HG03139 (cell line): Measurements from ENCODE around the gene ZNF507.

Experiments
- ATAC-seq: cut with Tn5 transposase; IDR thresholded peaks from one replicate; pipeline ENCODE4 v1.9.1; 2021; ENCODE audit not compliant: unreplicated experiment

The ZNF507 gene

DNA sequence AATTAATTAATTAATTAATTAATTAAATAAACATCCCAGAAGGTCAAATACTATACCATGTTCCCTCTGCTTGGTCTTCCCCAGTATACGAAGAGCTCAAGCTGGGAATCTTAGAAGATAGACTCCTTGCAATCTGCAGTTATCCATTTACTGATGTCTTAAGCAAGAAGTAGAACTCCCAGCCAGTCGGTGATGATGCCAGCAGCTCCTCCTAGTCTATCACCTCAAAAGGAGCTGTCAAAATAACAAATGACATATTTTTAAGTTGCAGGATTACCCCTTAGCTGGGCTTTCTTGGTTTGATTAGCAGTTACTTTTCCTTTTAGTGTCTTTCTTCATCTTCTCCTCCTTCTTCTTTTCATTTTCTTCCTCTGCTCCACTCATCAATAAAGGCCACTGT is 6.0 kb upstream of the ZNF507 start:
- no peak for ATAC-seq

DNA sequence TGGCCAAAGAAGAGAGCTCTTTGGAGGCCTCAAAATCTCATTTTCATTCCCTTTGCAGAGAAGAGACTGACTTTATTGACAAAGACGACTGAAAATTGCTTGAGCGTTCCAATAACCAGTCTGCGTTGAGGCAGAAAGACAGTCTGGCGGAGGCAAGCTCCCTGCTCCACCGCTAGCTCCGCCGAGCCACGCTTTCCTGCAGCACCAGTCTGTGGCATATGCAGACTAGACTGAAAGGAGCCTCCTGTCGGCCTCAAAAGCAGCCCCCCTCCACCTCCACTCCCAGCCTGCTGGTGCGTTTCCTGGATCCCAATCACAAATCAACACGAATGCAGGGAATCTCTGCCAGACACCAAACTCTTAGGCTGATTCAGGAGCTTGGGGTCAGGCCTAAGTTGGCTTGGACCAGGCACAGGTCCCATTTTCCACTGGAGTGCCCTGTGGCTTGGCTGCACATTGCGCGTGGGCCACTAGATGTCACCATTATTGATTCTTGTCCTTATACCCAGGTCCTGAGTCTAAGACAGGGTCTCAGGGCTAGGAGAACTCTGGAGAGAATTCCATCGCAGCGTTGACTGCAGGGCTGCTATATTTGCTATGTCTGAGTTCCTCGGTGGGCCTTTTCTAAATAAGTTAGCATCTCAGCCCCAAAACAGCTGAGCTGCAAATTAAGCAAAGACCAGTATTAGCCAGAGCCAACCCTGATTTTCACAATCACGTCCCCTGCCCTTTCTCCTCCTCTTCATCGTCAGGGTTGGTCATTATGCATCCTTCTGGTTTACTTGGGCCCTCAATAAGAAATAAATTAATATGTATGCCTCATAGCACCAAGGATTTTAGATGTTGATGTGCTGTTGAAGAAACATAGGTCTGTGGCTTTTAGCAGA is 5.2 kb upstream of the ZNF507 start:
- ATAC-seq, result no peak

DNA sequence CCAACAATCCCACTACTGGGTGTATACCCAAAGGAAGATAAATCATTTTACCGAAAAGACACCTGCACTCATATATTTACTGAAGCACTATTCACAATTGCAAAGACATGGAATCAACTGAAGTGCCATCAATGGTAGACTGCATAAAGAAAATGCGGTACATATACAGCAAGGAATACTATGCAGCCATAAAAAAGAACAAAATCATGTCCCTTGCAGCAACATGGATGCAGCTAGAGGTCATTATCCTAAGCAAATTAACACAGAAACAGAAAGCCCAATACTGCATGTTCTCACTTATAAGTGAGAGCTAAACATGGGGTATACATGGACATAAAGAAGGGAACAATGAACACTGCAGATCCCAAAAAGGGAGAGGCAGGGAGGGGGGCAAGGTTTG is 2.7 kb upstream of the ZNF507 start:
- ATAC-seq, result no peak

DNA sequence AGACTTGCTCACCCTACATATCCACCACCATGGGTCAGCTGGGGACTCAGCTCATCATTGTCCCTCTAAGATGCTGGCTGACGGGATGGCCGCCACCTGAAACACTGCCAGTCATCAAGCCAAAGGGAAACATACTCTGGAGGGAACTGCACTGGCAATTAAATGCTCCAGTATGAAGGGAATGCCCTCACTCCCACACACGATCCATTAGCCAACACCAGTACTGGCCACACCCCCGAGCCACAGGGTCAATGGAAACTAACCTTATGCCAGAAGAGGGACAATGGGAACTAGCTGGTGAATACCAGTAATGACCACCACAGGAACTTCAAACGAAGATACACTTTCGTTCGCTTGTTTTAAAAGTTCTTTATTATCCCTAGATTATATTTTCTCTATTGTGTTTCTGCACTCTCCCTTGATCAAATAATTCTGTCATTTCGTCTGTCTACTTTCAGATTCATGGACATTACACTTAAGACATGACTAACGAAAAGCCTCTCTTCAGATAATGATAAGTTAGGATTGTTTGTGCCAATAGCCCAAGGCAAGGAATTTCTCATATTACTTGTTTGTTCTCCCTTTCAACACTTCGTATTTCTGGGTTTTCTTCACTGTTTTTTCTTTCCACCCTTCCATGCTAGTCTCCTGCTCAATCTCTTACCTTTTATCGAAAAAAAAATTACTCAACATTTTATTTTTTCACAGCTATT is 1.7 kb upstream of the ZNF507 start:
- ATAC-seq, result no peak

DNA sequence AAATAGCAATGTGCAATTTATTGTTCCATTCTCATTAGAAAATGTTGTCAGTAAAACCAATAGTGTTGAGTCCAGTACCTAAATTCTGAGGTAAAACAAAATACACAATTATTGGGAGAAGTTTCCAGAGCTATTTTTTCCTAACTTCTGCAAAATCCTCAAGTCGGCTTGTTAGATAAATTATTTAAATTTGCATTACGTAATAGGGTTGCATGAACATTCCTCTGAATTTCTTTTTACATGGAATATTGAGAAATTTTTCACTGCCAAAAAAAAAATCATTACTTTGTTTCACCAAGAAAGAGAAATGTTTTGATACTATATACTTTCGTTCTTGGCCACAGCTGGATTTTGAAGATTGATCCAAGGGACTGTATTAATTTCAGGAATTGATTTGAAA is 1.5 kb downstream of the ZNF507 start:
- no peak for ATAC-seq

DNA sequence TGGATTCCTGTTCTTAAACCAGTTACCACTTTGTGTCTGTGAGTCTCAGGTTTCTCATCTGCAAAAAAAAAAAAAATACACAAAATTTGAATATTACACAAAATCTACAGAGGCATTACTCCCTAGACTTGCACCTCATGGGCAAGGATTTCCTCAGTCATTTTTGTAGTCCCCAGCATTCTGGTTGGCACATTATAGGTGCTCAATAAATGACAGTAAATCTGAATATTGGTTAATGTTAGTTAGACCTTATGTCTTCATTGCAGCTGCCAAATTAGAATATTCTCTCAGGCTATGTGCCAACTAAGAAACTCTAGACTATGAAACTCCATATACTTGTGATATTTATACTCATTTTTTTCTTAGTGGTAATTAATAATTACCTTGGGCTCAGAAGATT is 2.2 kb downstream of the ZNF507 start:
- no peak for ATAC-seq

DNA sequence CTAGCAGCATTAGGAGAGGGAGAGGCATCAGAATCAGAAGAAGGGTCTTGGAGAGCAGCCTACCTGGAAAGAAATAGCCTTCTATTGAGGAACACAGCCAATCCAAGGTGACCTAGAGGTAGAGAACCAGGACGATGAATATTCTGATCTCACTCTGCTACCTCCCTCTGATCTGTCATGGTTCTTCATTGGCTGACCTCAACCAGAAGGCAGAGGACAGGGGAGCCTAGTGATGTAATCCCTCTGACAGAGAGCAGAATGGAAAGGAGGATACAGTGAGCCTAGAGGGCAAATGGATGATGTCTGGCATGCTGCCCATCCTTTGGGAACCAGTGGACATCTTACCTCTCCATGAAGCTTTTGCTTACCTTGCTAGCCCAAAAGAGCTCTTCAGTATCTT is 3.6 kb downstream of the ZNF507 start:
- ATAC-seq, result no peak

DNA sequence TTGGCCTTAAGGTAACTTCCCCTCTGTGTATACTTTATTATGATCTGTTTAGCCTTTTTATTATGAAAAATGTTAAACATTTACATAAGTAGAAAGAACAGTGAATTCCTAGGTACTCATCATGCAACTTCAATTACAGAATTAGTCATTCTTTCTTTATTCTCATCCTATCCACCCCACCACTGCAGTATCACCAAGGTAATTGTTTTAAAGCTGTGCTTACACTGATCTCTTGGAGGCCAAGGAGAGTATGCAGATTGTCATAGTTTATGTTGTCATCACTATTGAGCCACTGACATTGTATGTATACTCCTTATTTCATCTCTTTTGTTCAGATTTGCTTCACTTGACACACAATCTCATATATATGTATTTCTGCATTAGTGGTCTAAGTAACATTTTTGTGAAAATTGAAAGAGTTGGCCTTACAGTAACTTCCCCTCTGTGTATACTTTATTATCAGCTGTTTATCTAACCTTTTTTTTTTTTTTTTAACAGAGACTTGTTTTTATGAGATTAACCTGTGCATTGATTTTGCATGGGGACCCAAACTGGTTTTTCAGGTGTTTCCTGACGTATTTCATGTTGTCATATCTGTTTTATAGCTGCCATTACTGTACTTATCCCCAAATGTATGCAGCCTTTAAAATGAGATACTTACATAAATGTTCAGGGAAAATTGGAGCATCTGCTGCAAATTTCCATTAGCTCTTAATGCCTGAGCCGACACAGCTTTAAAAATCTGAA is 4.5 kb downstream of the ZNF507 start:
- no peak for ATAC-seq

DNA sequence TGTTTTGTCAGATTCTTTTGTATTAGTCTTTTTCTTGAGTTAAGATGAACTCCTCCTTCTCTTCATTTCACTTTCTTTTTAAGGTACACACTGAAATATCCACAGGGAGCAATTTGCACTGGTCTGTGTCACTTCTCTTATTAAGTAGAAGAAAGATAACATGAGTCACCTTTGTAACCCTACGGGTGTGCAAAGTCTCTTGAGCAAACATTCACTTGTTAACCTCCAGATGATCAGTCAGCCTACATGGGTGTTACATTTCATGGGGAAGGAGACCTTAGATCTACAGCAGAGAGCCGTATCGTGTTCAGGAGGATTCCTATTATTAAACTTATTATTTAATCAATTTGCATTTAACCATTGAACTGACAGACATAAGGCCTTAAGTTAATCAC is 5.1 kb downstream of the ZNF507 start:
- ATAC-seq, result no peak

DNA sequence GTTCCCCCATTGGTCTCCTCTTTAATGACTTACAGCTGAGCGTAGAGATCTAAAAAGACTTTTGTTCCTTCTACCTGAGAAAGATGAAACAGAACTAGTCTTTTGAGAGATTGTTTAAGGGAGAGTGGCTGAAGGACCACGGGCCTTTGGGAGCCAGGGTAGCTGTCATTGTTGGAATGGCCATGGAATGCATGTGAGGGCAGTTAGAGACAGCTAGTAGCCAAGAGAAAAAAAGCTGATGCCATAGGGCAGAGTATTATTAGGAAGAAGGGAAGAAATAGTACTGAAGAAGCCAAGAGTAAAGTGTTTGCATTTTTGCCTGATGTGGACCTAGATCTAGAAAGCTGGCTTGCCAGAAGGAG is 5.6 kb downstream of the ZNF507 start:
- ATAC-seq, result no peak

DNA sequence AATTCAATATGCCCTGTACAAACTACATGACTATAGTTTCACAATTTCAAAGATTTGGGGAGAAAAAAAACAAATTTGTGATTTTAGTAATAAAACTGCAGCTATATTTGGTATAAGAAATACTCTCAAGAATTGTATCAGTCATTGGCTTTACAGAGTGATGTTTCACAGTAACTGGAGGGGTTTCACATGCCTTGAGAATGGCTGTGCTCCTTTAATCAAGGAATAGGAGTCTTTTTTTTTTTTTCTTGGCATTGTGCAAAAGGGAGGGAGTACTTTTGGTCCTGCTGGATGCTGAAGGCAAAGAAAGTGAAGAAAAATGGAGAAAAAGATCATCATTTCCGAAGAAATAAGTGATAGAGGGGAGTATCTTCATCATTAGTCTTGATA is 6.8 kb downstream of the ZNF507 start:
- no peak for ATAC-seq

DNA sequence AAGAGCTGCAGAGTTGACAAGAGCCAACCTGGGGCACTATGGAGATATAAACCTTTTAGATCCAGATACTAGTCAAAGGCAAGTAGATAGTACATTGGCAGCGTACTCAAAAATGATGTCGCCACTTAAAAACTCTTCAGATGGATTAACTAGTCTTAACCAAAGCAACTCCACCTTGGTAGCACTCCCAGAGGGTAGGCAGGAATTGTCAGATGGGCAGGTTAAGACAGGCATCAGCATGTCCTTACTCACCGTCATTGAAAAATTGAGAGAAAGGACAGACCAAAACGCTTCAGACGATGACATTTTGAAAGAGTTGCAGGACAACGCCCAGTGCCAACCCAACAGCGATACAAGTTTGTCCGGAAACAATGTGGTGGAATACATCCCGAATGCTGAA is 8.9 kb downstream of the ZNF507 start:
- ATAC-seq, result no peak

DNA sequence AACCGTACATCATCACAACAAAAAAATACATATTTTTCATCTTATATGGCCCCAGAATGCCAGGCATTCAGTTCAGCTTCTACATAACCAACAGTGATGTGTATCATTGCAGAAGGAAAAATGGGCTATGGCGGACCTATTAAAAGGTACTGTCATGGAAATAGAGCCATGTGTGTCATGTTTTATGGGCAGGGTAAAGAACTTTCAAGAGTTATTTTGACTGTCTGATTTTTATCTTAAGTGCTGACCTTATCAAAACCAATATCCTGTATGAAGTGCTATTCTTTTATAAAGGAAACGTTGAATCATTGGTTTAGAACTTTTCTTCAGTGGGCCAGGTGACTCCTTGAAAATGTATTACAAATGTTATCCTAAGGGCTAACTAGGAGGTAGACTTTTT is 9.9 kb downstream of the ZNF507 start:
- no peak for ATAC-seq

DNA sequence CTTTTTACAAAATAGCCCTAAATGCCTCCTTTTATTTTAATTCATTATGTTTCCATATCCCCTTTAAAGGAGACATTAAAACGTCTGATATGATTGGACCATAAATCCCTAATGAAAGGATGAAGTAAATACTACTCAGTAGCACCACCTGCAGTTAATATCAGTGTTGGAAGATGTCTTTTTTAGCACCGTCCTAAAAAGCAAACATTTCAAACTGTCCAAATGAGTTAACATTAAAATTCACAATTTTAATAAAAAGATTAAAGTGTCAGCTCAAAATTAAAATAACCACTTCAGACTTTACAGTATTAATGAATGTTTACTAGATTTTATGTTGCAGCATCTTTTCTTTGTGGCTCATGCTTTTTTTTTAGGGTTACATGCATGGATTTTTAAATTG is 12.3 kb downstream of the ZNF507 start:
- no peak for ATAC-seq

DNA sequence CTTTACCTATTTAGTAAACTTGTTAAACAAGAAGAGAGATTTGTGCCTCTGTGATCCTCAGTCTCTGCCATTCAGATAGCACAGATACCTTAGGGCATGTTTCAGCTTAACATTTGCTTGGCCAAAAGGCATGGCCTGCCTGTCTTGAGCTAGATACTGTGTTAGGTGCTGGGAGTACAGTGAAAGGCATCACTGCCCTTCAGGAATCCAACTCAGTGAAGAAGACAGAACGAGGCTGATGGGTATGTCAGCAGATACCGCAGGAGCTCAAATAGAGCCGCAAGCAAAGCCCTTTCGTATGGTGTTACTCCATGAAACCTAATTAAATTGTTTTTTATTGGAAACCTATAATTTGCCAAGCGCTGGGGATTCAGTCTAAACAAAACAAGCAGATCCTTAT is 12.9 kb downstream of the ZNF507 start:
- no peak for ATAC-seq

DNA sequence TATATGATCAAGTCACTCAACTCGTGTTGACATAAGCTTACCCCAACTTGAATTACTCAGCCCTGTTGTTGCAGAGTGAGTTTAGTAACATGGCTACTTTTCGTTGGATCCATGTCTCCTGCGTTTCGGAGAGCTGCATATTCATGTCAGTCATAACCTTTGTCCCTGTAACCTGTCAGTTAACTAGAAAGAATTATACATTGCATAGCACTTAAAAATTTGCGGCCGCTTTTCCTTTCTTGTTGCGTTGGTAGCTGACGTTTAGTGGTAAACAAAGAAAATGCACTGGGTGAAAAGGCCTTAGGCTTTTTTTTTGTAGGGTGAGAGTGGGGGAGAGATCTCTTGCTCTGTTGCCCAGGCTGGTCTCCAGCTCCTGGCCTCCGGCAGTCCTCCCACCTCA is 14.2 kb downstream of the ZNF507 start:
- no peak for ATAC-seq

DNA sequence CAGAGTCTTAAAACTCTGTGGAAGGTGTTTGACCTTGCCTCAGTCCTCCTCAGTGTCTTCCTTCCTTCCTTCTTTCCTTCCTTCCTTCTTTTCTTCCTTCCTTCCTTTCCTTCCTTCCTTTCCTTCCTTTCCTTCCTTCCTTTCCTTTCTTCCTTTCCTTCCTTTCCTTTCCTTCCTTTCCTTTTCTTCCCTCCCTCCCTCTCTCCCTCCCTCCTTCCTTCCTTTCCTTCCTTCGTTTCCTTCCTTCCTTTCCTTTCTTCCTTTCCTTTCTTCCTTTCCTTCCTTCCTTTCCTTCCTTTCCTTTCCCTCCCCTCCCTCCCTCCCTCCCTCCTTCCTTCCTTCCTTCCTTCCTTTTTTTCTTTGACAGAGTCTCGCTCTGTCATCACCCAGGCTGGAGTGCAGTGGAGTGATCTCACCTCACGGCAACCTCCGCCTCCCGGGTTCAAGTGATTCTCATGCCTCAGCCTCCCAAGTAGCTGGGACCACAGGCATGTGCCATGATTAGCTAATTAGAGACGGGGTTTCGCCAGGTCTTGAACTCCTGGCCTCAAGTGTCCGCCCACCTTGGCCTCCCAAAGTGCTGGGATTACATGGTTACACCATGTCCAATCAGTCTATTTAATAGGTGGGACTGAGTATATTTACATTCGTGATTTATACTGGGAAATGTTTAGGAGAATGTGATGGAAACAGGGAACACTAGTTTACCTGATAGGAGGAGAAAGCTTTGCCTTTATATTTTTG is 16.3 kb downstream of the ZNF507 start:
- ATAC-seq, result no peak

DNA sequence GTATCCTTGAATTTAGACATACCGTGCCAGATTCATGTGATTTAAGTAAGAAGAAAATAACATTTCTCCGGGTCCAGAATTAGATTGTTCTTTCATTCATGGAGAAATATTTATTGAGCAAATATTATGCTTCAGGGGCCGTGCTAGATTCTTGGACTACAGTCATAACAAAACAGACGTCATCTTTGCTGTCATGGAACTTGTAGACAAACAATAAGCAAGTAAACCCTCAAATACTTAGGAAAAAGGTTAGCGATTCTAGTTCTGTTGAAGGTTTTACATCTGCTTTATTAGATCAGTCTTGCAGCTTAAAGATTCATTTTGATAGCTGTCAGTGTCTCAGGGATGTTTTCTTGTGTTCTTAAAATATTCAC is 16.9 kb downstream of the ZNF507 start:
- no peak for ATAC-seq

DNA sequence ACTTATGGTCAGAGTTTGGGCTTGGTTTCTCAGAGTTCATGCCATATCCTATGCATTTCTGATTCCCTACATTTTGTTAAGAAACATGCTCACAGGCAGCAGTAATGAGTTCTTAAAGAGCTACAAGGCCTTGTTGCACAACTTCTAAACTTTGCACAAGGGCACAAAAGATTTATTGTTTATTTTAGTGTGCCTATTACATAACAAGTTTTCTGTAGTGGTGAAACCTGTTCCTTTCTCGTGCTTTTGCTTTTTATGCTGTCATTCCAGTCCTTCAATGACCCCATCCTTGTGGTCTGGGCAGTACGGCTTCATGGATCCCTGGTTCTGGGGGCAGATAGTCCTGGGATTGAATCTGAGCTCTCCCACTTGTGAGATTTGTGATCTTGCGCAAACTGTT is 17.8 kb downstream of the ZNF507 start:
- no peak for ATAC-seq

DNA sequence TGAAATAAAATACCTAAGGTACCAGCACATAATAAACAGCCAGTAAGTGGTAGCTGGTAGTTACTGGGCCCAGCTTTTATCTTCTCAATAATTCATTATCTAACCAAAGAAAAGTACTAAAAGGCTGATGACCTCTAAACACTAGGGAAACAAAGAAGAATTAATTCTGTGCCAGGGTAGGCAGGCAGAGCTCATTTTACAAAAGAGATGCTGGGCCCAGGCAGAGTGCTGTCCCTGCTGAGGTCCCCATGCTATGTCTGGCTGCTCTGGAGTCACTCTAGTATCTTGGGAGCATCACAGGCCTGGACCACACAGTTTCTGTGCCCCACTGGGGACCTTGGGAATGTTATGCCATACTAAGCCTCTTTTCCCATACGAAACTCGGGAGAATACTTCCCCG is 18.2 kb downstream of the ZNF507 start:
- no peak for ATAC-seq

DNA sequence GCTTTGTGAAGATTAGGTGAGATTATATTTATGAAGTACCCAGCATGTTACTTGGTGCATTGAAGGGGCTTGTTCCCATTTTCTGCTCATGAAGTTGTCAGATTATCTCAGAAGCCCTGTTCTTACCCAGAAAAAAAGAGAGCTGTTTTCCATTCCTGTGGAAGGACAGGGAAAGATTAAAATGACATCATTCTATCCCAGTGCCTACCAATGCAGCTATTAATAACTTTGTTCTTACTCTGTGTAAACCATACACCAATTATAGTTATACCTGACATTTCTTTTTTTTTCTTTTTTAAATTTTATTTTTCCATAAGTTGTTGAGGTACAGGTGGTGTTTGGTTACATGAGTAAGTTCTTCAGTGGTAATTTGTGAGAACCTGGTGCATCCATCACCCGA is 18.6 kb downstream of the ZNF507 start:
- ATAC-seq, result no peak
